NCI-H187 (cell line): ENCODE data around the gene SERPINB6.
"Not testable (repeated sequence)": the region's sequence is repeated elsewhere in the genome, so short reads cannot be mapped to it uniquely, and the experiment has no call there.

Experiments used
- DNase-seq, 2 experiments: peaks; one replicate each; lab custom pipeline; 2025; lab: John Stamatoyannopoulos, UW

SERPINB6 gene

DNA sequence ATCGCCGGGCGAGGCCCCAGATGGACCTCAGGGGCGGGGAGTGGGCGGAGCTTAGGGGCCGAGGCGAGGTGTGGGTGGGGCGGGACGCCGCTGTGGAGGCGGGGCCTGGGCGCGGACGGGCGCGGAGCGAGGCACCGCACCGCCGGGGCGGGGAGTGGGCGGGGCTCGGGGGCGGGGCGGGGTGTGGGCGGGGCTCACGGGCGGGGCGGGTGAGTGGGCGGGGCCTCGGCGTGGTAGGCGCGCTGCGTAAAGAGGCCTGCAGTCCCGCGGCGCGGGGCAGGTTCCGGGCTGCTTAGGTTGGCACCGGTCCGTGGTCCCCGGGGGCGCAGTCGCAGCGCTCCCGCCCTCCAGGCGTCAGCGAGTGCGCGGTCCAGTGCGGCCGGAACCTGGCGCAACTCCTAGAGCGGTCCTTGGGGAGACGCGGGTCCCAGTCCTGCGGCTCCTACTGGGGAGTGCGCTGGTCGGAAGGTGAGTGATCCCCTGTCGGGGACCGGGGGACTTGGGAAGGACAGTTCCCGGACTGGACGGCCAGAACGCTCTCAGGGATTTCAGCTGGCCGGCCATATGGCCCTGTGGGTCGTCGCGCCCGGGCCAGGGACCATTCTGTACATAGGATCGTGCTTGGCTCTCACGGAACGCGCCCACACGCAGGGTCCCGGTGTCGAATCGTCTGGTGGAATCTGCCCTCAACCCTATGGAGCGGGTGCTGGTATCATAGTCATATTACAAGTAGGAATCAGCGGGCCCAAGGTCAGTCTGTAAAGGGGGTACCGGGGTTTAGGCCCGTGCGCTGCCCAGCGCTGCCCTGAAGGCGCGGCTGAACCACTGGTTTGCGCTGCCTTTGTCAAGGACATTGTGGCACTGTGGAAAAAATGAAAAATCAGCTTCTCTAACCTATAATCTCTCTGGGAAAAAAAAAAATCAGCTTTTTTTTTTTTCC lies 28.5 kb upstream of the SERPINB6 start, which contains the start of gene NQO2:
Gene NQO2, plus strand, starts transcription at position 277 of the 940 bp plus-strand sequence. CDS start 6,659 bp downstream, outside the sequence.
- peak; percentile 68 to 88 for DNase-seq

DNA sequence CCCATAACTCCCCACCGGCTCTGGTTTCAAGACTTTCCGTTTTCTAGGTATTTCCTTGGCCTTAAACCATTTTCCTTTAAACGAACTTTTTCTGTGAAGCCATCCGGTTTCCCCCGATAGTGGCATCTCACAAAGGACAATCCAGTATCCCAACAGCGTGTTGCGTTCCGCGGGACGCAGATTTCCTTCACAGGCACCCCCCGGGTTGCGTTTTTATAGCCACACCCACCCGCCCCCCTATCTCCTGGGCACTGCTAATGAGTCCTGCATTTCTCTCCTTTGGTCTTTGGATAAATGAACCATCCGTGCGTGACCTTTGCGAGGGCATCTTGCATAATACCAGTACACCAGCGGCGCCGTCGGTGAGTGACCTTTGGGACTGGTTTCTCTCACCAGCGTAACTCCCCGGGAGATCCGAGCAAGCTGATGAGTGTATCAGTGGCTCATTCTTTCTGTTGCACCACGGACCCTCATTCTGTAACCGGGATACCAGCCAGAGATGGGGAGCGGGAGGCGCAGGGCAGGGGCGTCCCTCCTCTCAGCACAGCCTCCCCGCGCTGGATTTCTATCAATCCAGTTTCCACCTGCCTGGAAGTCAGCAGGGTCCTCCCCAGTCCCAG lies 27.7 kb upstream of the SERPINB6 start:
- DNase-seq: peak in 1 of 2 experiments; percentile 71

DNA sequence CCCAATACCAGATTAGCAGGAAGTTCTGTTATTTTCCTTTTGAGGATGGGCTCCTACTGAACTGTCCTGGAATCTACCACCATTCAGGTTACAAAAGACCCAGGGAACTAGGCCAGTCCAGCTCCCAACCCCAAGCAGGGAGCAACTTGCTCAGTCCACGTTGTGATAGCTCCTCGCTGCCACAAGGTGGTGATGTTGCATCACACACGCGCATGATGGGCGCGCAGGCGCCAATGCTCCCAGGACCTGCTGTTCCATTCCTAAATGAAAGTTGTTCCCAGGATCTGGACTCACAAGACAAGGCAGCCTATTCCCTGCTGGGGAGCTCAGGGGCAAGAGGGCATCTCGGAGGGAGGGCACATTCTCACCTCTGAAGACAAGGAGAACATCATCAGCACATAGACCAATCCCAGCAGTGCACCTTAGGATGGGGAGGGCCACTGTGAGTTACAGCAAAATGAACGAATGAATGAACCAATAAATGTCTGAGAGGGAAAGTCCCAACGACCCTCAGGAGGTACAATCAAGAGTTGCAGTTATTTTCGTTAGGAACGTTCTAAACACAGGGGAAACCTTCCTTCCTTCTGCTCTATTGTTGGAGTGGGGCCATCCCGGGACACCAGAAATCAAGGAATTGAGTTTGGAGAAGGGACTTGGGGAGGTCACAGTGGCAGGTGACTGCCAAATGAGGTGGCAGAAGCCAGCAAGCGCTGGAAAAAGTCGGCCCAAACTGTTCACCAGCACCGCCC lies 27.1 kb upstream of the SERPINB6 start:
- DNase-seq: not testable (repeated sequence)

DNA sequence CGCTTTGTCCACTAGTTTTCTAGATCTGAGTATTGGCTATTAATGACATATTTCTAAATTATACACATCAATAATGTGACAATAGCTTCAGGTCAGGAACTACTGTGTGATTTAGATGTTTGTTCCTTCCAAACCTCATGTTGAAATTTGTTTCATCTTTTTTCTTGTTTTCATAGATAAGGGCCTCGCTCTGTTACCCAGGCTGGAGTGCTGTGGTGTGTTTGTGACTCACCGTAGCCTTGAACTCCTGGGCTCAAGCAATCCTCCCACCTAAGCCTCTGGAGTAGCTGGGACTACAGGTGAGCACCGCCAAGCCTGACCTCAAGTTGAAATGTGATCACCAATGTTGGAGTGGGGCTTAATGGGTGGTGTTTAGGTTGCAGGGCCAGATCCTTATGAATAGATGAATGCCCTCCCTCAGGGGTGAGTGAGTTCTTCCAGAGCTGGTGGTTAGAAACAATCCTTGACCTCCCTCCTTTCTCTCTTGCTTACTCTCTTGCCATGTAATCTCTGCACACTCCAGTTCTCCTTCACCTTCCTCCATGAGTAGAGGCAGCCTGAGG lies 22.5 kb upstream of the SERPINB6 start:
- DNase-seq: peak; percentile 39 to 40

DNA sequence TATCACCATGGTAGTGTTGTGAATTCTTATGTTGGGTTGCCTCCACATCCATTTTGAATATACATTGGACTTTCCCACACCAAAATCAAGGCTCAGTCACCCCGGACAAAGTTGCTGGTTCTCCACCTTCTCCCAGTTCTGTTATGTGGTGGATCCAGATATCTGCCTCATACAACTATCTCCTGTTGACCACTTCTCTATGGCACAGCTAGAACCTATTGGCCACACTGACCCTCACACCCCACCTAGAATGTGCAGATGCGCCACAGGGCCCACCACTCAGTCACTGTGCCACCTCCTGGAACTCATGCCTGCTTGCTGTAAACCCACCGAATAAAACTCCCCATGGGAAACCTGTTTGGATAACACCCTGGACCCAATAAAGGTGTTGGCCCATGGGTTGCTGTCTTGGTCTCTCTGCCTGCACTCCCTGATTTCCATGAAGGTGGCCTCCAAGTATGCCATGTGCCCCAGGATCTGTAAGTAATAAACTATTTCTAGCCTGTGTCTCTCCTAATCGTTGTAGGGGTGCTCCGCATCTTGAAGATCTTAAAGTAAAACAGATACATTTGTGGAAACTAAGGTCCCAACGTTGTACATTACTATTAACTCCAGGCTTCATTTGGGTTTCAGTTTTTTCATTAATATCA lies 21.1 kb upstream of the SERPINB6 start:
- DNase-seq: no peak

DNA sequence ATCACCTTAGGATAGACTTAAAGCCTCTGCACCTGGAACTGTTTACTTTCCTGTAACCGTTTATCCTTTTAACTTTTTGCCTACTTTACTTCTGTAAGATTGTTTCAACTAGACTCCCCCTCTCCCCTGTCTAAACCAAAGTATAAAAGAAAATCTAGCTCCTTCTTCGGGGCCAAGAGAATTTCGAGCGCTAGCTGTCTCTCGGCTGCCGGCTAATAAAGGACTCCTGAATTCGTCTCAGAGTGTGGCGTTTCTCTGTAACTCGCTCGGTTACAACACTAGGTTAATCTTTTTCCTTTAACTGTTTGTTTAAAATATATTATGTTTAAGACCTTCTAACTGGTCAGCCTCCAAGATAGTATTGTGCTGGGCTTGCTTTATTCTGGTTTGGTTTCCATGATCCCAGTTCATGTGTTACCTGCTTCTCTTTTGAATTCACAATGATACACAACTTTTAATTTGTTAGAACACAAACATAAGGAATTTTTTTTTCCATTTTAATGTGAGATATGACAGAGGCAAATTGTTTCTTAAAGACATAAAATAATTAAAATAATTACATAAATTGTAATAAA lies 19.7 kb upstream of the SERPINB6 start:
- no peak for DNase-seq

DNA sequence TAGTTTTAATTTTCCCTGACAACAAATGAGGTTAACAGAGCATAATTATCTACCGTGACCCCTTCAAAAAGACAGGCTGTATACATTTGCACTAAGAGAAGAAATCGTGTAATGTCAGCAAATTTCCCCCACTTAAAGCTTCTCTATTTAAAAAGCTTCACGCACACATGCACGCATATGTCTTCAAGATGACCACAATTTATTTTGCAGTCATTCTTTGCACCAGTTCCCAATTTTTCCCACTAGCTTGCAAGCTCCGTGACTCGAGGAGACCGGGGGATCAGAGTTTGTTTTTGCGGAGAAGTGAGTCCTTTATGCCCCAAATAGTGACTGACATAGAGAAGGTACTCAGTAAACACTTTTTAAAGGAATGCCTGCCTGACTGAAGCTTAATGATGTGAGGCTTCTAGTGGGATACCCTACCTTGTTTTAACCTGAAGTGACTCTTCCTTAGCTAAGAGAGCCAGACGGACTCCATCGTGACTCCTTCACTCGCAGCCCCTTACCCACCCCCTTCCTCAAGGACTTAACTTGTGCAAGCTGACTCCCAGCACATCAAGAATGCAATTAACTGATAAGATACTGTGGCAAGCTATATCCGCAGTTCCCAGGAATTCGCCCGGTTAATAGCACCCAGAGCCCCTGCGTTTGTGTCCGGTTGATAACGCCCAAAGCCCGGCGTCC lies 19.0 kb upstream of the SERPINB6 start:
- peak in 1 of 2 experiments; percentile 82 for DNase-seq

DNA sequence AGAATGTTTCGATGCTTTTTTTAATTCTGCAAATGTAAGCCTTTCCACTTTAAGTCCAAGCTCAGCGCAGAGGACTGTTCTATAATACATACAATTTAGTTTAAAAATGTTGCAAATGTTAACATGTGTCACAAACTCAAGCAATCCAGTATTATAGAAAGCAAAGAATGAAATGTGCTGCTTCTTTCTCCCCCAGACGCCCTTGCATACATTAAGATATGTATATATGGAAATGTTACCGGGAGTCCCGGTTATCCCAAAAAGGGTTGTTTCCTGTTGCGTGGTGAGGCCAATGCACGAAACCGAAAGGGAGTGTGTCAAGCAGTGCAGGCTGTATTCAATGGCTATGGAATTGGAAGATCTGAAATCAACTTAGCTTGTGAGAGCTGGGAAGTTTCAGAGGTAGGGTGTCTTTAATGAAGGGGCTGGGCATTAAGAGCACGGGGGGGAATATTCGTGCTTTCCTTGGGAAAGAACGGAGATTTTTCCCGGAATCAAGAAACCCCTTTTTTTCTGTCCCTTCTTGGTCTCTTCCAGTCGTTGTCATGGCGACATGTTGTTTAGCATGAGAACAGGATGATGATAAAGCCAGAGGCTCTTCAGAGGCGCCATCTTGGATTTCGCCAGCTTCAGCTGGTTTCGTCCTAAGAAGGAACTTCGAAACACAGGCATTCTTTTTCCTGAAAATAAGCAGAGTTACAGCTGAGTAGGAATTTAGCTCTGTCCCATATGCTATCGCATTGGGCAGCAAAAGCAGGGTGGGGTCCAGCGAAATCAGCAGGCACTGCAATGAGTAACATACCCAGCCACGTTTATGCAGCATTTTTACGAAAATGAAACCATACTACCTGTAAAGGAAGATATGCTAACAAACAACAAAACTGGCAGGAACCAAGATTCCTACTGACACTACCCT lies 18.2 kb upstream of the SERPINB6 start:
- DNase-seq: peak; percentile 81 to 99

DNA sequence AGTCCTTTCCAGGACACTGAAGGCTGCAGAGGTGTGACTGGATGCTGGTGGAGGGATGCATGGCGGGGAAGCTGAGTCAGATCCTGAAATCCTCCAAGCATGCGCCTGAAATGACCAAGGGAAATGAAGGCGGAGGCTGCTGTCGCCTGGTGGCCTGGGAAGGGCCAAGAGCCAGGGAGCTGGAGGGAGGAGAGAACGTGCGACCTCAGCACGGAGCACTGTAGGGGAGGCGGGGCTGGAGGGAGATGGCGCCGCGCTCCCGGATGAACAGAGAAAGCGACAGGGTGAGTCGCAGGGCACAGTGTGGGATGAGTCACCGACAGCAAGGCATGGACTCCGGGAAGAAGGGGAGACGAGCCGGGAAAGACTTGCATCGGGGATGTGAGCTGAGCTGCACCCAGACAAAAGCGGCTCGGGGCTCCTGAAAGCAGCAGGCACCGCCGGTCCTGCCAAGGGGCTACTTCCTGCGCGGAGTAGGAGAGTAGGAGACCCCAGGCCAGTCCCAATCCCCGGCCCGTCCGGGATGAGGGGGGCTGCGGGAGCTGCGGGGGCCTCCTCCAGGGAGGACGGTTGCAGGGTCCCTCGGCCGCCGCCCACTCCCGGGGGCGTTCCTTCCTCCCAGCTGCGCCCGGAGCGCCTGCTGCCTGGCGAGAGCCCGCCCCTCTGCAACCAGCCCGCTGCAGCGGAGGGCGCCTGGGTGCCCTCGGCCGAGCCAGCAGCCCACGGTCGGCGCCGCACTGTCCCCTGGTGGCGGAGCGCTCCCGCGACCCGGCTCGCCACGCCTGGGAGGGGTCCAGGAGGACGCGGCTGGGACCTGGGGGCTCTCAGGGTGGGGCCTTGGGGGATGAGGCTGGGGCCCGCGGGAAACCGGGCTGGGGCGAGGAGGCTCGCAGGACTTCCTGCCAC lies 17.3 kb upstream of the SERPINB6 start:
- peak; percentile 75 to 78 for DNase-seq

DNA sequence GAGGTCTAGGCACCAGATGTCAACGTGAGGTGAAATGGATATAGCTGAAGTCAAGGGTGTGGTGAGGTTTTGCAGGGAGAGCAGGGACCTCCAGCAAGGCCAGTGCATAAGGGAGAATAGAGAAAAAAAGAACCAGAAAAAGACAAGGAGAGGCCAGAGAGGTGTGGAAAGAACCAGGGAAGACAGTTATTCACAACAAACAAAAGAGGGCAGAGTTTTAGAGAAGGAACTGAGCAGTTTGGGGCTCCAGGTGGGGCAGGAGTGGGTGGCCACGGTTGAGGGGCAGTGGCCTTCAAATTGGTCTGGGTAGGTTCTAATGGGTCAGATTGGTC lies 16.7 kb upstream of the SERPINB6 start:
- DNase-seq: no peak

DNA sequence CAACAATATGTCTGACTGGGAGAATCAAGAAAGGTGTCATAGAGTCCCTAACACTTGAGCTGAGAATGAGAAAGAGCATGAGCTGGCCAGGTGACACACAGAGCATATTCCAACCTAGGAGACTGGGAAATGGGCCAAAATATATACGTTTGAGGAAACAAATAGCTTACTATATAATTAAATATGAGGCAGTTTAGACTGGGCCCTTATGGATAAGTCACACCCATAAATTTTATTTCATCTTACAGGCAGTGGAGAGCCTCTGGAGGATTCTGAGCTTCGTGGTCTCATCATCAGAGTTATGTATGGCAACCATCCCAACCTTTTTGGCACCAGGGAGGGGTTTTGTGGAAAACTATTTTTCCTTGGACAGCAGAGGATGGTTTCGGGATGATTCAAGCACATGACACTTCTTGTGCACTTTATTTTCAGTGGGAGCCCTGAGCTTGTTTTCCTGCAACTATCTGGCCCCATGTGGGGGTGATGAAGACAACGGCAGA lies 15.4 kb upstream of the SERPINB6 start:
- no peak for DNase-seq

DNA sequence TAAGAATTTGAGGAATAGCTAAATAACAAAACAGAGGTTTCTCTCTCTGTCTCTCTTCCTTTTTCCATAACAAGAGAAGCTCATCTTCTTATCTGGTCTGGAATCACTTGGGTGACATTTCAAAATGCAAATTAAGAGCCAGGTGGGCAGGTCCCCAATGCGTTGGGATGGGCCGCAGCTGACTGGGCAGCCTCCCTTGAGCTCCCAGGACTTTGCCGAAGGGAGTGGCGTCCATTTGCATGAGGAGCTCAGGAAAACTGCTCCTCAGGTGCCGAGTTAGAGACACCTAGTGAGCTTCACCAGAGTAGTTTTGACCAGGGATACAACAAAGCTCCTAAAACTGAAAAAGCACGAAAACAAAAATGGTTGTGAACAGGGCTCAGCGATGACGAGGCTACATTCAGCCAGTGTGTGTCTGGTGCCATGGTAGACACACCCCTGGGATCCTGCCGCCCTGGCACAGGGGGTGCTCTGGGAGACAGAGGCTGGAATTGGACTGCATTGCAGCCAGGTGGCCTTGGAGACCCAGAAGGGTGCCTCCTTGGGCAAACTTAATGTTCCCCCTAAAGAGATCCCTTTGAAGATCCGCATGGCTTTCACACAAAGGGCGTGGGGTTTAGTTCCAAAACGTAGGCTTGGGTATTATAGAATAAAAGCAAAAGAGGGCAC lies 13.5 kb upstream of the SERPINB6 start:
- no peak for DNase-seq

DNA sequence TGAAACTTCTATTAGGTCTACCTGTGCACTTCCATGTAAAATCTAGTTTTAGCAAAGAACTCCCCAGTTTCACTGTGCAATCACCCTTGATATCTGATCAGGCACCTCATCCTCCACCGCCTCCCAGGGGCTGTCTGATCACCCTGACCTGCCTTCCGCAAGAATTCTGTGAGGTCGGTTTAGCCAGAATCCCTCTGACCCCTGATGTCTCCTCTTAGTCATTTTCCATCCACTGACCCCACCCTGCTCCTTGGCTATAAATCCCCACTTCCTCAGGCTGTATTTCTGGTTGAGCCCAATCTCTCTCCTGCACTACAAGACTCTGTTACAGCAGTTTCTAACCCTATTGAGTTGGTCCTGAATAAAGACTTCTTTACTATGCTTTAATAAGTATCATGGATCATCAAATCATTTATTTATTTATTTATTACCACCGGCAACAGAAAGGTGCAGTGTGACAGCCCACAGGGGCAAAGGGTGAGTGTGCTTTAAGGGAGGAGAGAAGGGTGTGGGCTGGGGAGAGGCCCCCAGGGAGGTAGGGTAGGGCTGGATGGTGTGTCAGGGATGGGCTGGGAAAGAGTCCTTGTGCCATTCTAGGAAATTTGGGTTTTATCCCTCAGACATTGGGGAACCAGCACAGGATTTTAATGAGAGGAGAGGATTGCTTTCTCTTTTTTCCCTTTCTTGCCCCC lies 11.2 kb upstream of the SERPINB6 start:
- DNase-seq: no peak

DNA sequence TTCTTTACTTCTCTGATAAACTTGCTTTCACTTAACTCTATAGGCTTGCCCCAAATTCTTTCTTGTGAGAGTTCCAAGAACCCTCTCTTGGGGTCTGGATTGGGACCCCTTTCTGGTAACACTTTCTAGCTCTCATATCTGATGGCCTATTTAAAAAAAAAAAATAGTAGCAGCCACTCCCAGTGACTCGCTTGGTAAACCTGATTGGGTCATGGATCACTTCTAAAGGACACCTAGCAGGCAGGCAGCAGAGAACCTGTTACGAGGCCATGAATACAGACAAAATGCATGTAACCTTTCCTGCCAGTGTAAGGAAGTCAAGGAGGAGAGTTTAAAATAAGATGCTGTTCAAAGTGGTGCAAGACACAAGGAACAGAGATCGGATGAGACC lies 9.1 kb upstream of the SERPINB6 start:
- no peak for DNase-seq

DNA sequence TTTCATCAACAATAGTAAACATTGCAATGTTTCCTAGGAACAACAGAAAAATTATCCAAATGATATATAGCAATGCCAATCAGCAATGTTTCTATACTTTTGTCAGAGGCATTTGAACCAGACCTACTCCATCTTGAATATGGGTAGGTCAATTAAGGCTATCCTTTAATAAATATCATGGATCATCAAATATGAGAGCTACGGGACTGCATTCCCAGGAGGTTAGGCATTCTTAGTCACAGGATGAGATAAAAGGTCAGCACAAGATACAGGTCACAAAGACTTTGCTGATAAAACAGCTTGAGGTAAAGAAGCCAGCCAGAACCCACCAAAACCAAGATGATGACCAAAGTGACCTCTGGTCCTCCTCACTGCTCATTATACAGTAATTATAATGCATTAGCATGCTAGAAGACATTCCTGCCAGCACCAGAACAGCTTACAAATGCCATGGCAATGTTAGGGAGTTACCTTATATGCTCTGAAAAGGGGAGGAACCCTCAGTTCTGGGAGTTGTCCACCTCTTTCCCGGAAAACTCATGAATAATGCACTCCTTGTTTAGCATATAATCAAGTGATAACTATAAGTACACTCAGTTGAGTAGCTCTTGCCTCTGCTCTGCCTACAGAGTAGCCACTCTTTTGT lies 8.6 kb upstream of the SERPINB6 start:
- no peak for DNase-seq

DNA sequence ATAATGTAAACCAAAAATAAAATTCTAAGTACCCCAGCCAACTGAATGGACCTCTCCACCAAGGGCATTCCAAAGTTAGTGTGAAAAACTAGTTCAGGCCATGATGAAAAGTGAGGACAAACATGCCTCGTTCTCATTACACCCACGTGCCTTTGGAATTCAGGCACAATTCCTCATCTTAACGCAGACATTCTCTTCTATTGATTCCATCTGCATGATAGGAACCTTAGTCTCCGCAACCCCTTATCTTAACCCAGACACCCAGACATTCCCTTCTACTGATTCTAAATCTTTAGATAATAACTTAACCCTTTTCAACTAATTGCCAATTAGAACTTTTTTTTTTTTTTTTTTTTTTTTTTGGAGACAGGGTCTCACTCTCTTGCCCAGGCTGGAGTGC lies 7.6 kb upstream of the SERPINB6 start:
- DNase-seq: no peak
